Measurements from ENCODE around the gene JAG2. TPM values are rescaled to one million over a fixed set of nuclear protein-coding genes. Genes with fewer than 3 reads are reported as not detected.

Gene JAG2
- polyA plus RNA-seq, 3 donors: 8.7 to 11.4 (median 10.2) TPM

DNA sequence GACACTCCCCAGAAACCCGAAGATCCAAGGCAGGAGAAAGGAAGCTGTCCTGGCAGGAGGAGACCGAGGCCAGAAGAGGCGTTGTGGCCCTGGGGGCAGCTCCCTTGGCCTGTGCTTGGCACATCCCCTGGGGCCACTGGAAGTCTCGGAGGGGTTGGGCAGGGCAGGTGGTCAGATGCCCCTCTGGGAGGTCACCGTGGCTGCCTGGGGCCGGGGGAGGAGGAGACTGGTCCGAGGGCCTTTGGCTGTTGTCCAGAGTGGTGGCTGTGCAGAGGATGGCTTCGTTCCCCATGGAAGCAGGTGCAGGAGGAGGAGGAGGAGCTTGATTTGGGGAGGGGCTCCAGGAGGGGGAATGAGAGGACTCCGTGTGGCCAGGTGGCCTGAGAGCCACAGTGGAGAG is 15.9 kb upstream of the JAG2 start:
- DNase-seq: no peak

GRCh38 chr14:105182296-105183020 is 13.9 kb upstream of the JAG2 start:
- DNase-seq: no peak

- DNase-seq: no peak
Observed at GRCh38 chr14:105181549-105182295, 13.1 kb upstream of the JAG2 start.

GRCh38 chr14:105180592-105181548 is 12.3 kb upstream of the JAG2 start, which contains the start of gene NUDT14:
Gene NUDT14, minus strand, starts transcription at chr14:105181312. Its CDS starts 103 bp downstream, at chr14:105181209.
- peak; percentile 63 for DNase-seq

GRCh38 chr14:105179191-105179590 is 10.6 kb upstream of the JAG2 start:
- no peak for DNase-seq

DNA sequence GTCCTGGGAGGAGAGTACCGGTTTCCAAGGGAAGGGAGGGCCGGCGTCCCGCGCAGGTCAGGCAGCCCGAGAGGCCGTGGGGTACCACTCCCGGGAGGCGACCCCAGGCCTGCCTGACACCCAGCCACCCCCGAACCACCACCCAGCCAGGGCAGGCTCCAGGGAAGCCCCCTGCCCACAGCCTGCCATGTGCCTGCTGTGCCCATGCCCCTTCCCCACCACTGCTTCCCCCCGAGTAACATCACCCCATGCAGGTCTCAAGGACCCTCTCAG is 10.2 kb upstream of the JAG2 start:
- no peak for DNase-seq

DNA sequence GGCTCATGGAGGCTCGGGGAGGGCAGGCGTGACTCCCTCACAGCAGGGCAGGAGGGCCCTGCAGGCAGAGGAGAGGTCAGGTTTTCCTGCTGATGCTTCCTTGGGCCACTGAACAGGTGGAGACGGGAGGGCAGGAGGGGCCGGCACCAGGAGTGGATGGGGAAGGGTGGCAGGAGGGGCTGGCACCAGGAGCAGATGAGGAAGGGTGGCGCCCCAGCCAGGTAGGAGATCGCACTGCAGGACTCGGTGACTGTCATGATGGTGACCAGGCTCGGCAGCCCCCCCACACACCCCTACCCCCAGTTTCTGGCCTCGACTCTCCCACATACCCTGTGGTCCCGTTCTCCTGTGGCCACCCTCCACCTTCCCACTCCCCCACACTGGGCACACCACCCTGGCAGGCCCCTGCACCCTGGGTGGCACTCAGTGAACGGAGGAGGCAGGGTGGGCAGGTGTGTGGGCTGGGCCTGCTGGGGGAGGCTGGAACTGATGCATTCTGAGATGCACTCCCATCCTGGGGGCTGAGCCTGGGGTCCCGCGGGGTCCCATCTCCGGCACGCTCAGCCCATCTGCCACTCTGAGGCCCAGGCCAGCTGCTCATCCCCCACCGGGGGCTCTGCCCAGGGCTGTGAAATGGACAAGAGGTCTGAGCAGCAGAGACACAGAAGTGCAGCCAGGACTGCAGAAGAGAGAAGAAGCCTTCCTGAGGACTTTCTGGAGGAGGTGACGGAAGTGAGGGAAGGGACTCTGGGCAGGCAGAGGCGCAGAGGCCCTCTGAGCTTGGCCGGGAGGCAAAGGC is 9.7 kb upstream of the JAG2 start:
- no peak for DNase-seq

GRCh38 chr14:105177082-105177481 is 8.5 kb upstream of the JAG2 start:
- no peak for DNase-seq

GRCh38 chr14:105176513-105176912 is 7.9 kb upstream of the JAG2 start:
- no peak for DNase-seq

- DNase-seq: no peak
Observed at GRCh38 chr14:105173901-105174894, 5.6 kb upstream of the JAG2 start.

DNA sequence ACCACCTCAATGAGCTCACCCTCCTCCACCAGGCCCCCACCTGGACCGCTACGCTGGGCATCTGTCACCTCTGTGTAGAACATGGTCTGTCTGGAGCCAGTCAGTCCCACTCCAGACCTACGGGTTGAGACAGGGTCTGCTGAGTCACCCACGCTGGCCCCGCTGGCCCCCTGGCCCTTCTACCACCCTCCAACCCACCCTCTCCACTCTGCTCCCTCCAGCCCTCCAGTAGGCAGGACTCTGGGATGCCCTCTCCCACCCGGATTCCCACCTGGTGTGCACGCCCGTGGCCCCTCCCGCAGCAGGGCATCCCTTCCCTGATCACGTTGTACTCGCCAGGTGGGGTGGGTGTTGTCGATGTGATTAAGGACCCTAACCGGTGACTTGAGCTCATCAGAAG is 4.6 kb upstream of the JAG2 start:
- DNase-seq: no peak

- DNase-seq: no peak
Observed at GRCh38 chr14:105172476-105172875, 3.9 kb upstream of the JAG2 start.

GRCh38 chr14:105171004-105171673 is 2.6 kb upstream of the JAG2 start:
- DNase-seq: no peak

DNA sequence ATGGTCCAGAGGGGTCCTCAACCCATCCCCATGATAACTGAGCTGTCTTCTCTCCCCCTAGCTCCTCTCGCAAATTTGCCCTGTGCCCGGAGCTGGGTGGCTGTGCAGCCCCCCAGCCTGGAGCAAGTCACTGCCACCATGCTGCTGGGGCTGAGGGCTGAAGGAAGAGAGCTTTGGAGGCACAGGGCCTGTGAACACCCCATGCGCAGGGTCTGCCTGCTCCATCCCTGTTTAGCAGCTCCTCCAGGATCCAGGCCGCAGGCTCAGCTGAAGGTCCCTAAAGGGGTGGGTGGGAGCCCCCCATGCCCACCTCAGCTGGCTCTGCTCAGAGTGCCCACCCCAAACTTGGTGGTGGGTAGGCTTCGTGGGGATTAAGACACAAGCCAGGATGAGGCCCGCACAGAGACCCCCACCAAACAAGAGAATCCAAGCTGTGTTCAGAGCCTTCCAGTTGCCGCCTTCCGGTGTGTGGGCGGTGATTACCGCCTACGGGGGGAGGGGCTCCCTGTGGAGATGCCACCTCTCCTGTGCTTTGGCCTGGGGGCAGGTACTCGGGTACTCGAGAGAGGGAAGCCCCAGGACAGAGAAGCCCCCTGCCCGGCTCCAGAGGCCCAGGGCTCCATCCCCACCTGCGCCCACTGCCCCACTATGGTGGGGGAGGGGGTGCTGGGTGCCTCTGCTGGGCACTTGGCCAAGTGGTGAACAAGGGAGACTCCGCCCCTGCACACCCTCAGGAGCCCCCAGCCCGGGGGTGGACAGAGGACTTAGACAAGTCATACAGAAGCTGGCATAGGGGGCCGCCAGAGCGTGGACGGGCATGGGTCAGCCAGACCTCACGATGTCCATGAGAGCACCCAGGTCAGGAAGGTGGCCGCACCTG is 1.4 kb upstream of the JAG2 start:
- DNase-seq: no peak

DNA sequence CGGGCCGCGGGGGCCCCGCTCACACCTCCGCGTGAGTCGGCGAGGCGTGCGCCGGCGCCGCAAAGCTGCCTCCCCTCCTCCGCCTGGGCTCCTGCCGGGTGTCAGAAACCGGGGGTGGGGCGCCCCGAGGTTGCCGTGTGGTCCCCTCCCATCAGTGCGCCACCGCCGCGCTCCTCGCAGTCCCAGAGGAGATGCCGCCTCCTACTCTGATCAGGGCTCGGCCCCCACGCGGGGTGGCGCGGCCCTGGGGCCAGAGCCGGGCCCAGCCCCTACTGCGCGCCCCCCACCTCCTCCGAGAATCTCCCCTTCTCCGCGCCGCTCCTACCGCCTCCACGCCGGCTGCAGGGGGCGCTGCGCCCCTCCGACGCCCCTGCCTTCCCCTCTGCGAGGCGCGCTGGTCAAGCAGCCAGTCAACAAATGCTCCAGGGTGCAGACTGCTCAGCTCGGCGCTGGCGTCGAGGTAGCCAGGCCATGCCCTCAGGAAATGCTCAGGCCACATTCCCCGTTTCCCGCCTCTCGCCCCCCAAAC is 467 bp upstream of the JAG2 start:
- no peak for DNase-seq

GRCh38 chr14:105168093-105168420 is 519 bp downstream of the JAG2 start:
- no peak for DNase-seq

- DNase-seq: no peak
Observed at GRCh38 chr14:105167303-105168092, 1.1 kb downstream of the JAG2 start.

Measured in renal pelvis (tissue), 4 donors.